HFFc6 (cell line): ENCODE measurements around the gene RAD51B. TPM values are rescaled to one million over a fixed set of nuclear protein-coding genes. Genes with fewer than 3 reads are reported as not detected.

ENCODE experiments used
- DNase-seq: peaks from one replicate; pipeline ENCODE4 v3.0.0-alpha.2; 2018
- H3K27ac Mint-ChIP-seq: 2 replicates; pipeline ENCODE4 v1.8.0; 2020; ENCODE audit warnings: mild to moderate bottlenecking, mixed read lengths
- H3K27me3 Mint-ChIP-seq: 2 replicates; pipeline ENCODE4 v1.8.0; 2021; ENCODE audit warnings: mild to moderate bottlenecking, moderate library complexity, mixed read lengths; ENCODE audit not compliant: insufficient read depth
- H3K36me3 Mint-ChIP-seq: 2 replicates; pipeline ENCODE4 v1.8.0; 2021; ENCODE audit warnings: low read depth, mixed read lengths
- H3K4me1 Mint-ChIP-seq: 2 replicates; pipeline ENCODE4 v1.8.0; 2020; ENCODE audit warnings: low read depth, mixed read lengths
- H3K4me3 Mint-ChIP-seq: 2 replicates; pipeline ENCODE4 v1.8.0; 2020; ENCODE audit warnings: mild to moderate bottlenecking, moderate library complexity, mixed read lengths
- H3K9me3 Mint-ChIP-seq: 2 replicates; pipeline ENCODE4 v1.8.0; 2020; ENCODE audit warnings: mild to moderate bottlenecking, mixed read lengths
- CTCF ChIP-seq: fragments of 200-600 bp; sonication (generic); IDR thresholded peaks from 2 replicates; pipeline ENCODE4 v1.5.0; 2021; ENCODE audit warnings: antibody characterized with exemption, mild to moderate bottlenecking
- total RNA-seq, 6 experiments: library from RNA; stranded (reverse); fragmentation: NEBNext Ultra II Directional; extraction: Animal tissue kit (Norgen Biotek cat#: 25700); gene quantifications; 2 replicates in 1 of 6; 3 replicates in 5 of 6; pipeline ENCODE4 v1.2.3, GENCODE V29; 2021

Gene RAD51B
- total RNA-seq, 6 experiments from 2014 or later, result 7.1 to 12.4 (median 9.6) TPM

GRCh38 chr14:68638141-68638999 lies 818.8 kb downstream of the RAD51B start:
- DNase-seq, result no peak
- H3K27ac Mint-ChIP-seq, result no peak overlapping the region
- no peak for TF ChIP-seq CTCF
- no peak overlapping the region for H3K4me3 Mint-ChIP-seq
- peaks cover 15% of the 10 kb centered on the region for H3K36me3 Mint-ChIP-seq
- peaks cover 16% of the 10 kb centered on the region for H3K9me3 Mint-ChIP-seq
- no peaks in the 10 kb centered on the region for H3K27me3 Mint-ChIP-seq
- peaks cover 4% of the 10 kb centered on the region for H3K4me1 Mint-ChIP-seq

DNA sequence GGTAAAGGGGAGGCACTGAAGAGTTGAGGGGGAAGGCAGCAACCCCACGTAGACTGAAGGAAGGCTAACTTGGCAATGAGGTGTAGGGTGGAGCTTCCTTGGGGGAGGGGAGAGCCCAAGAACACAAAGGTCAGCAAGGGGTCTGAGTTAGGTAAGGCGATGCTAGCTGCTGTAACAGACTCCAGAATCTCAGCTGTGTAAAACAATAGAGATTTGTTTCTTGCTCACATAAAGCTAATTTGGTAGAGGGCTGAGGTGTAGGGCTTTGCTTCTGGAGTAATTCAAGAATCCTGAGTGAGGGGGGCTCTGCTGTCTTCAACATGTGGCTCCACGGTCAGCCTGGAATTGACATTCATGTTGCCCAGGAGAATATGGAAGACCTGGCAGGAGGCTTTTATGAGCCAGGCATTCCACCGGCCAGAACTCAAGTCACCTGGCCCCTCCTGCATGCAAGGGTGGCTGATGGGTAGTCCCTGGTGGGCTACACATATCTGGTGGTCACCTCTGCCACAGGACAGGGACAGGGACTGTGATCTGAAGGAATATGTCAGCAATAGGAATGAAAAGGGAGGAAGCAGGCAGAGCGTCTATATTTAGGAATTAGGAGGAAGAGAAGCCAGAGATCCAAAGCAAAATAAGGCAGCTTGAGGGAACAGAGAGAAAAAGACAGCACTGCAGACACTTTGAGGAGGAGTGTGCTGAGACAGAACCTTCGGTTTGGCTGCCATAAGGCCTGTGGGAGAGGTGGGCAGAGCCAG lies 819.6 kb downstream of the RAD51B start:
- no peak overlapping the region for H3K27ac Mint-ChIP-seq
- TF ChIP-seq CTCF, result no peak
- H3K36me3 Mint-ChIP-seq, result peaks cover 15% of the 10 kb centered on the region
- no peaks in the 10 kb centered on the region for H3K4me1 Mint-ChIP-seq
- H3K9me3 Mint-ChIP-seq, result peaks cover 16% of the 10 kb centered on the region
- DNase-seq, result no peak
- no peaks in the 10 kb centered on the region for H3K27me3 Mint-ChIP-seq
- no peak overlapping the region for H3K4me3 Mint-ChIP-seq

GRCh38 chr14:68639758-68640574 lies 820.4 kb downstream of the RAD51B start:
- H3K27me3 Mint-ChIP-seq, result no peaks in the 10 kb centered on the region
- peaks cover 16% of the 10 kb centered on the region for H3K9me3 Mint-ChIP-seq
- no peak for TF ChIP-seq CTCF
- no peak overlapping the region for H3K27ac Mint-ChIP-seq
- H3K36me3 Mint-ChIP-seq, result peaks cover 15% of the 10 kb centered on the region
- H3K4me3 Mint-ChIP-seq, result no peak overlapping the region
- no peak for DNase-seq
- no peaks in the 10 kb centered on the region for H3K4me1 Mint-ChIP-seq

DNA sequence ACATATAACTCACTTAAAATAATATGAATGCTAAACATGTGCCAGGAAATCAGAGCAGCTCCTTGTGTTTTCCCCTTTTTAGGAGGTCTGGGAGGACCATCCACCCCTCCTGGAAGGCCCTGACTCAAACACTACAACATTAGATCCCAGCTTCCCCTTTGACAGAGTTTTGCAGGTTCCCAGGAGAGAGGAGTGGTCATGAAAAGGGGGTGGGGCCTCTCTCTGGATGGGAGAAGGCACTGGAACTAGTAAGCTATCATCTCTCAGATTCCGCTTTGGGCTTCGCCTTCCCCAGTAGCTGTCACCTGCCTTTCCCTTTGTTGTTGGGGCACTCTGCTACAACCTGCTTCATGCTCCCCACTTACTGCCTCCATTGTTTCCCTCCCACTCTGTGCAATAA lies 824.1 kb downstream of the RAD51B start:
- no peak overlapping the region for H3K4me3 Mint-ChIP-seq
- peaks cover 6% of the 10 kb centered on the region; the same call in 1 of the 2 replicates for H3K4me1 Mint-ChIP-seq
- H3K27ac Mint-ChIP-seq, result no peak overlapping the region
- TF ChIP-seq CTCF, result no peak
- no peaks in the 10 kb centered on the region for H3K27me3 Mint-ChIP-seq
- peaks cover 16% of the 10 kb centered on the region for H3K9me3 Mint-ChIP-seq
- no peak for DNase-seq
- H3K36me3 Mint-ChIP-seq, result peaks cover 15% of the 10 kb centered on the region

GRCh38 chr14:68644101-68644500 lies 824.5 kb downstream of the RAD51B start:
- H3K27me3 Mint-ChIP-seq, result no peaks in the 10 kb centered on the region
- H3K4me1 Mint-ChIP-seq, result peaks cover 7% of the 10 kb centered on the region
- DNase-seq, result no peak
- TF ChIP-seq CTCF, result no peak
- H3K9me3 Mint-ChIP-seq, result peaks cover 16% of the 10 kb centered on the region
- no peak overlapping the region for H3K27ac Mint-ChIP-seq
- peaks cover 15% of the 10 kb centered on the region for H3K36me3 Mint-ChIP-seq
- H3K4me3 Mint-ChIP-seq, result no peak overlapping the region
